Peyer's patch (tissue), 4 donors: ENCODE data around the gene TMCO4. TPM values are rescaled to one million over a fixed set of nuclear protein-coding genes. Genes with fewer than 3 reads are reported as not detected.
"Not testable (repeated sequence)": the region's sequence is repeated elsewhere in the genome, so short reads cannot be mapped to it uniquely, and the experiment has no call there.

Experiments used
- DNase-seq, 3 donors: peaks; one replicate each; pipeline ENCODE4 v3.0.0-alpha.2; 2017 to 2019
- H3K27ac ChIP-seq, 4 donors: fragments of 200-600 bp; sonication (generic); one replicate each; pipeline ENCODE4 v1.5.1; 2016 to 2019
- H3K27me3 ChIP-seq, 2 donors: fragments of 200-600 bp; sonication (generic); one replicate each; pipeline ENCODE4 v1.5.1; 2019
- H3K36me3 ChIP-seq, 3 donors: fragments of 200-600 bp; sonication (generic); one replicate each; pipeline ENCODE4 v1.5.1; 2016 to 2019
- H3K4me1 ChIP-seq, 4 donors: fragments of 200-600 bp; sonication (generic); one replicate each; pipeline ENCODE4 v1.5.1; 2016 to 2019
- H3K4me3 ChIP-seq, 4 donors: fragments of 200-600 bp; sonication (generic); 1 replicate in 3 of 4; 2 replicates in 1 of 4; pipeline ENCODE4 v1.5.1; 2016 to 2019; ENCODE audit warnings: mild to moderate bottlenecking in 1 of 4
- H3K9me3 ChIP-seq, 4 donors: fragments of 200-600 bp; sonication (generic); one replicate each; pipeline ENCODE4 v1.5.1; 2016 to 2019; ENCODE audit warnings: mild to moderate bottlenecking in 1 of 4
- CTCF ChIP-seq, 6 experiments: fragments of 450-650 bp in 4 of 6; fragments of 200-600 bp in 2 of 6; sonication (generic) in 1 of 6; IDR thresholded peaks; one replicate each; pipeline ENCODE4 v1.5.1; 2017 to 2019; ENCODE audit warnings: antibody characterized with exemption in 6 of 6, mild to moderate bottlenecking in 3 of 6, moderate library complexity in 1 of 6
- POLR2A ChIP-seq, 2 donors: fragments of 450-650 bp; IDR thresholded peaks; one replicate each; pipeline ENCODE4 v1.5.1; 2017; ENCODE audit warnings: antibody characterized with exemption in 2 of 2, mild to moderate bottlenecking in 2 of 2, moderate library complexity in 2 of 2
- total RNA-seq, 4 donors: library from RNA; depleted of rRNA; stranded (reverse); fragments of >200 nt; gene quantifications; one replicate each; pipeline ENCODE4 v1.1.0, GENCODE V29; 2016

The TMCO4 gene
- total RNA-seq, 4 donors from 2014 or later = 13.5 to 40.4 (median 26.1) TPM

DNA sequence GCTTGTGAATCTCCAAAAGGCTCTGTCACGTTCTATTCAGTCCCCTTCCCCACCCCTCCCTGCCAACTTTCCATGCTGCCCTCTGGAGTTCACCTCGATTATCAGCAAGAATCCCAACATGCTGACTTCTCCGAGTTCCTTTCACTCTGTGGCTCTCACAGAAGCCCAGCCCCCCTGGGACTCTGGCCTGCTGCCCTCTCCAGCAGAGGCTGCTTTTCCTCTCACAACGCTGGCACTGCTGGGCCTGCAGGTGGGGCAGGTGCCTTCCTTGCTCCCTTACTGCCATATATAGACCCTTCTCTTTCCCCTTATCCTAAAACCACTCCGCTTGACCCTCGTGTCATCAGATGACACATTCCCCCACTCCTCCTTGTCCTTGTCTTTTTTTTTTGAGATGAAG, 25.6 kb upstream of the TMCO4 start:
- TF ChIP-seq POLR2A (IDR thresholded peaks at IDR 0.05) (no peak), CTCF (IDR thresholded peaks at IDR 0.05) (no peak)
- Histone ChIP-seq H3K27me3 (no peaks in the 10 kb centered on the region), H3K27ac (no peak overlapping the region), H3K9me3 (no peaks in the 10 kb centered on the region), H3K36me3 (no peaks in the 10 kb centered on the region), H3K4me3 (no peak overlapping the region), H3K4me1 (no peaks in the 10 kb centered on the region)
- peak in 1 of 3 donors; percentile 52 for DNase-seq

- no peaks in the 10 kb centered on the region for H3K9me3 ChIP-seq
- no peak overlapping the region for H3K4me3 ChIP-seq
- H3K27me3 ChIP-seq = no peaks in the 10 kb centered on the region
- DNase-seq = no peak
- TF ChIP-seq POLR2A (IDR thresholded peaks at IDR 0.05) (no peak), CTCF (IDR thresholded peaks at IDR 0.05) (no peak)
- H3K36me3 ChIP-seq = no peaks in the 10 kb centered on the region
- H3K4me1 ChIP-seq = no peaks in the 10 kb centered on the region
- no peak overlapping the region for H3K27ac ChIP-seq
Observed at GRCh38 chr1:19824541-19824940, 24.8 kb upstream of the TMCO4 start.

GRCh38 chr1:19824036-19824435, 24.3 kb upstream of the TMCO4 start:
- Histone ChIP-seq H3K4me3 (no peak overlapping the region), H3K27me3 (no peaks in the 10 kb centered on the region), H3K27ac (no peak overlapping the region), H3K9me3 (no peaks in the 10 kb centered on the region), H3K4me1 (no peaks in the 10 kb centered on the region), H3K36me3 (no peaks in the 10 kb centered on the region)
- no peak for DNase-seq
- TF ChIP-seq CTCF (IDR thresholded peaks at IDR 0.05) (no peak), POLR2A (IDR thresholded peaks at IDR 0.05) (no peak)

DNA sequence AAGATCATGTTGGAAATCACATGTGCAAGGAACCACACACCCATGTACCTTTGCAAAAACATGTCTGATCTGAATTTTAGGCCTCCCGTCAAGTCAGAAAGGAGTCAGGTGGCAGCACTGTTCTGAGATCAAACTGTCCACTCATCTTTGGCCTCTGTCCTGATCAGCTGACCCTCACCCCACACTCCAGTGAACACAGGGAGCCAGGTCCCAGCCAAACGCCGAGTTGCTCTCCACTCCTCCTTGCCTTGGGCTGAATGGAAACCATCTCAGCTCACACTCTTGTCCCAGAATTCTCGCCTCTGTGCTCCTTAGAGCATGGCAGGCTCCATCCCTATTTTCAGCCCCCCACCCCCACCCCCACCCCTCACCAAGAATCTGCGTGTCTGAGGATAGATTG, 20.0 kb upstream of the TMCO4 start:
- H3K4me3 ChIP-seq = no peak overlapping the region
- H3K9me3 ChIP-seq = no peaks in the 10 kb centered on the region
- H3K4me1 ChIP-seq = peaks cover 0 to 16% (median 1%) of the 10 kb centered on the region in 4 donors
- no peak for DNase-seq
- TF ChIP-seq POLR2A (IDR thresholded peaks at IDR 0.05) (no peak), CTCF (IDR thresholded peaks at IDR 0.05) (no peak)
- no peaks in the 10 kb centered on the region for H3K27me3 ChIP-seq
- no peak overlapping the region for H3K27ac ChIP-seq
- no peaks in the 10 kb centered on the region for H3K36me3 ChIP-seq

DNA sequence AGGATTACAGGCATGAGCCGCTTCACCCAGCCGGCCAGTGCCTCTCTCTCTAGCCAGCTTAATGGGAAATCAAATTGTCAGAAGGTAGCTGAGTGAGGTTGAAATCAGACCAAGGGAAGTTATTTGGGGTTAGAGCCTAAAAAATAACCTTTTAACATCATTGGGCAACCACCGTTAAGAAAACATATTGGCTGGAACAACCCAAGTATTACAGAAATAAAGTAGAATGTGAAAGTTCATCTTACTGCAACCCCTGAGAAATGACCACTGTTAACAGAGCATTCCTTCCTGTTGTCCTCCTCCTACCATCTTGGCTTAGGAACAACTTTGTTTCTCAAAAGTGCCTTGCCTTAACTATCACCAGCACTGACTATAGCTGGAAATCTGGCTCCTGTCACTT, 18.6 kb upstream of the TMCO4 start:
- DNase-seq = no peak
- peaks cover 0 to 22% (median 1%) of the 10 kb centered on the region in 4 donors for H3K4me1 ChIP-seq
- no peak overlapping the region for H3K4me3 ChIP-seq
- no peak overlapping the region for H3K27ac ChIP-seq
- H3K36me3 ChIP-seq = no peaks in the 10 kb centered on the region
- no peaks in the 10 kb centered on the region for H3K27me3 ChIP-seq
- no peaks in the 10 kb centered on the region for H3K9me3 ChIP-seq
- no peak for TF ChIP-seq CTCF (IDR thresholded peaks at IDR 0.05)
- no peak for TF ChIP-seq POLR2A (IDR thresholded peaks at IDR 0.05)

GRCh38 chr1:19817160-19817559, 17.4 kb upstream of the TMCO4 start:
- TF ChIP-seq CTCF (IDR thresholded peaks at IDR 0.05) = no peak
- TF ChIP-seq POLR2A (IDR thresholded peaks at IDR 0.05) = no peak
- Histone ChIP-seq H3K27ac (no peak overlapping the region), H3K4me3 (no peak overlapping the region), H3K27me3 (no peaks in the 10 kb centered on the region), H3K9me3 (no peaks in the 10 kb centered on the region), H3K4me1 (peaks cover 0 to 22% (median 1%) of the 10 kb centered on the region in 4 donors), H3K36me3 (no peaks in the 10 kb centered on the region)
- DNase-seq = no peak

DNA sequence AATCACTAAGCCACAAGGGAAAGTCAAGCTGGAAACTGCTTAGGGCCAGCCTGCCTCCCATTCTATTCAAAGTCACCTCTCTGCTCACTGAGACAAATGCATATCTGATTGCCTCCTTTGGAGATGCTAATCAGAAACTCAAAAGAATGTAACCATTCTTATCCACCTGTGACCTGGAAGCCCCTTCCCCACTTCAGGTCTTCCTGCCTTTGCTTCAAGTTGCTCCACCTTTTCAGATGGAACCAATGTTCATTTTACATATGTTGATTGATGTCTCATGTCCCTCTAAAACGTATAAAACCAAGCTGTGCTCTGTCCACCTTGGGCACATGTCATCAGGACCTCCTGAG, 17.0 kb upstream of the TMCO4 start:
- H3K27me3 ChIP-seq, H3K36me3 ChIP-seq, DNase-seq, H3K9me3 ChIP-seq, H3K4me3 ChIP-seq: not testable (repeated sequence)
- peak overlapping the region in 3 of 4 donors; percentile 69 to 94 (median 89) for H3K27ac ChIP-seq
- peaks cover 0 to 22% (median 1%) of the 10 kb centered on the region in 4 donors for H3K4me1 ChIP-seq
